ENCODE data around the gene TUBA3E. TPM values are rescaled to one million over a fixed set of nuclear protein-coding genes. Genes with fewer than 3 reads are reported as not detected.
"Not testable (repeated sequence)": the region's sequence is repeated elsewhere in the genome, so short reads cannot be mapped to it uniquely, and the experiment has no call there.

TUBA3E gene
- under 1 TPM in 1 of 12 donors, not detected in 11; 0.25 TPM for polyA plus RNA-seq (ENCODE audit: insufficient read length in 12 of 12)
- long read RNA-seq, donor 1 = 0 reads
- long read RNA-seq, donor 2 = 0 reads
- long read RNA-seq, donor 3 = 0 reads
- long read RNA-seq, donor 4 = 0 reads
- long read RNA-seq, donor 5 = 0 reads
- long read RNA-seq, donor 6 = 0 reads
- long read RNA-seq, donor 7 = 0 reads
- long read RNA-seq, donor 8 = 0 reads
- long read RNA-seq, donor 9 = 0 reads
- long read RNA-seq, donor 10 = 0 reads
- long read RNA-seq, donor 11 = 0 reads

- no peak for DNase-seq
Observed at GRCh38 chr2:130198343-130198742, at the start of gene TUBA3E. TSS of gene TUBA3E (minus strand) at chr2:130198439. CDS start at chr2:130198360, 79 bp downstream.

GRCh38 chr2:130246430-130246829, 48.2 kb upstream of the TUBA3E start:
- DNase-seq = no peak

- DNase-seq = no peak
Observed at GRCh38 chr2:130245976-130246375, 47.7 kb upstream of the TUBA3E start.

- no peak for DNase-seq
Observed at GRCh38 chr2:130243359-130243758, 45.1 kb upstream of the TUBA3E start.

- no peak for DNase-seq
Observed at GRCh38 chr2:130241041-130241707, 42.9 kb upstream of the TUBA3E start.

GRCh38 chr2:130239581-130239980, 41.3 kb upstream of the TUBA3E start:
- DNase-seq = not testable (repeated sequence)

GRCh38 chr2:130233066-130233465, 34.8 kb upstream of the TUBA3E start:
- DNase-seq = not testable (repeated sequence)

GRCh38 chr2:130231656-130232055, 33.4 kb upstream of the TUBA3E start:
- no peak for DNase-seq

GRCh38 chr2:130230907-130231306, 32.7 kb upstream of the TUBA3E start:
- not testable (repeated sequence) for DNase-seq

GRCh38 chr2:130230376-130230775, 32.1 kb upstream of the TUBA3E start:
- not testable (repeated sequence) for DNase-seq

- DNase-seq = not testable (repeated sequence)
Observed at GRCh38 chr2:130229161-130229510, 30.9 kb upstream of the TUBA3E start.

GRCh38 chr2:130228467-130229160, 30.4 kb upstream of the TUBA3E start:
- not testable (repeated sequence) for DNase-seq

- DNase-seq = not testable (repeated sequence)
Observed at GRCh38 chr2:130228005-130228404, 29.8 kb upstream of the TUBA3E start.

- not testable (repeated sequence) for DNase-seq
Observed at GRCh38 chr2:130222523-130222922, 24.3 kb upstream of the TUBA3E start.

- DNase-seq = not testable (repeated sequence)
Observed at GRCh38 chr2:130220505-130220904, 22.3 kb upstream of the TUBA3E start.

- not testable (repeated sequence) for DNase-seq
Observed at GRCh38 chr2:130219147-130219546, 20.9 kb upstream of the TUBA3E start.

- DNase-seq = not testable (repeated sequence)
Observed at GRCh38 chr2:130207051-130207450, 8.8 kb upstream of the TUBA3E start.

- DNase-seq = not testable (repeated sequence)
Observed at GRCh38 chr2:130203150-130203549, 4.9 kb upstream of the TUBA3E start.

- not testable (repeated sequence) for DNase-seq
Observed at GRCh38 chr2:130202518-130202917, 4.3 kb upstream of the TUBA3E start.

GRCh38 chr2:130196052-130196451, 2.2 kb downstream of the TUBA3E start:
- DNase-seq = not testable (repeated sequence)

- not testable (repeated sequence) for DNase-seq
Observed at GRCh38 chr2:130195089-130195635, 3.1 kb downstream of the TUBA3E start.

GRCh38 chr2:130193824-130194223, 4.4 kb downstream of the TUBA3E start:
- not testable (repeated sequence) for DNase-seq
